Esophagus mucosa (tissue), 1 donor: ENCODE measurements around the gene OR8B8. TPM values are rescaled to one million over a fixed set of nuclear protein-coding genes. Genes with fewer than 3 reads are reported as not detected.
"Not testable (repeated sequence)": the region's sequence is repeated elsewhere in the genome, so short reads cannot be mapped to it uniquely, and the experiment has no call there.

ENCODE experiments used
- ATAC-seq: fragments of 200-7000 bp; cut with Tn5 transposase; one replicate; pipeline ENCODE4 v1.9.1; 2020
- total RNA-seq: library from RNA; stranded (reverse); gene quantifications from one replicate; pipeline ENCODE4 v1.2.4, GENCODE V29; 2023
- donor health status: DM: yes; HTN: yes; CAD: no.

The OR8B8 gene
- total RNA-seq = not detected

GRCh38 chr11:124445646-124446150 is at the start of gene OR8B8:
OR8B8 (minus strand) TSS chr11:124445696; CDS start chr11:124441085, 4,611 bp downstream.
- ATAC-seq = no peak

- no peak for ATAC-seq
Observed at GRCh38 chr11:124493016-124493655, 47.6 kb upstream of the OR8B8 start.

GRCh38 chr11:124483422-124483821 is 37.9 kb upstream of the OR8B8 start:
- no peak for ATAC-seq

- ATAC-seq = no peak
Observed at GRCh38 chr11:124482362-124483147, 37.1 kb upstream of the OR8B8 start.

GRCh38 chr11:124481365-124482323 is 36.1 kb upstream of the OR8B8 start:
- no peak for ATAC-seq

GRCh38 chr11:124479561-124479960 is 34.1 kb upstream of the OR8B8 start:
- ATAC-seq = no peak

- ATAC-seq = no peak
Observed at GRCh38 chr11:124475265-124475664, 29.8 kb upstream of the OR8B8 start.

GRCh38 chr11:124474779-124475178 is 29.3 kb upstream of the OR8B8 start:
- no peak for ATAC-seq

GRCh38 chr11:124474079-124474478 is 28.6 kb upstream of the OR8B8 start:
- ATAC-seq = no peak

GRCh38 chr11:124473476-124473875 is 28.0 kb upstream of the OR8B8 start:
- ATAC-seq = no peak

GRCh38 chr11:124470561-124471227 is 25.2 kb upstream of the OR8B8 start:
- no peak for ATAC-seq

- ATAC-seq = no peak
Observed at GRCh38 chr11:124467381-124467927, 22.0 kb upstream of the OR8B8 start.

- ATAC-seq = no peak
Observed at GRCh38 chr11:124465368-124465767, 19.9 kb upstream of the OR8B8 start.

GRCh38 chr11:124463990-124464389 is 18.5 kb upstream of the OR8B8 start:
- no peak for ATAC-seq

GRCh38 chr11:124463324-124463723 is 17.8 kb upstream of the OR8B8 start:
- no peak for ATAC-seq

- no peak for ATAC-seq
Observed at GRCh38 chr11:124460459-124460858, 15.0 kb upstream of the OR8B8 start.

GRCh38 chr11:124459379-124459778 is 13.9 kb upstream of the OR8B8 start:
- not testable (repeated sequence) for ATAC-seq

- no peak for ATAC-seq
Observed at GRCh38 chr11:124454552-124454951, 9.1 kb upstream of the OR8B8 start.

- no peak for ATAC-seq
Observed at GRCh38 chr11:124446916-124447315, 1.4 kb upstream of the OR8B8 start.

GRCh38 chr11:124442847-124443246 is 2.6 kb downstream of the OR8B8 start:
- ATAC-seq = no peak

- ATAC-seq = no peak
Observed at GRCh38 chr11:124442442-124442841, 3.1 kb downstream of the OR8B8 start.

- no peak for ATAC-seq
Observed at GRCh38 chr11:124441519-124441918, 4.0 kb downstream of the OR8B8 start.
